G401 (cell line): ENCODE data around the gene FBXW11. TPM values are rescaled to one million over a fixed set of nuclear protein-coding genes. Genes with fewer than 3 reads are reported as not detected.

ENCODE experiments used
- DNase-seq: peaks from one replicate; pipeline ENCODE4 v3.0.0-alpha.2; 2015; ENCODE audit warnings: low spot score
- in situ Hi-C: cut with HindIII; loops from 2 replicates; pipeline ENCODE4 v1.10.0; 2016; ENCODE audit warnings: low sequenced_read_pairs, mixed read lengths
- total RNA-seq: library from RNA; depleted of rRNA; stranded (reverse); fragments of >200 nt; shearing (Covaris generic); gene quantifications from 2 replicates; pipeline ENCODE4 v1.2.3, GENCODE V29; 2014

FBXW11 gene
- total RNA-seq, 1 experiment from 2014 or later: 68.7 TPM

- in situ Hi-C loops: no loop called here
- DNase-seq: no peak
Observed at GRCh38 chr5:171855798-171856763, 150.4 kb downstream of the FBXW11 start.

GRCh38 chr5:171855265-171855664 lies 151.2 kb downstream of the FBXW11 start:
- no peak for DNase-seq

GRCh38 chr5:171852255-171852681 lies 154.2 kb downstream of the FBXW11 start:
- in situ Hi-C loops: no loop called here

More at GRCh38 chr5:171855265-171855664, 151.2 kb downstream of the FBXW11 start:
- in situ Hi-C loops: no loop called here

GRCh38 chr5:171851251-171851650 lies 155.2 kb downstream of the FBXW11 start:
- in situ Hi-C loops: no loop called here
- DNase-seq: no peak

More at GRCh38 chr5:171852255-171852681, 154.2 kb downstream of the FBXW11 start:
- DNase-seq: no peak

- no peak for DNase-seq
- in situ Hi-C loops: no loop called here
Observed at GRCh38 chr5:171850324-171850947, 156.0 kb downstream of the FBXW11 start.

- in situ Hi-C loops: no loop called here
- DNase-seq: no peak
Observed at GRCh38 chr5:171849585-171850323, 156.7 kb downstream of the FBXW11 start.

GRCh38 chr5:171848911-171849520 lies 157.4 kb downstream of the FBXW11 start:
- DNase-seq: no peak
- in situ Hi-C loops: no loop called here

- in situ Hi-C loops: no loop called here
- DNase-seq: no peak
Observed at GRCh38 chr5:171848486-171848885, 158.0 kb downstream of the FBXW11 start.

- in situ Hi-C loops: no loop called here
- DNase-seq: no peak
Observed at GRCh38 chr5:171848006-171848405, 158.4 kb downstream of the FBXW11 start.

- in situ Hi-C loops: no loop called here
- no peak for DNase-seq
Observed at GRCh38 chr5:171847026-171847425, 159.4 kb downstream of the FBXW11 start.

GRCh38 chr5:171846323-171846722 lies 160.1 kb downstream of the FBXW11 start:
- in situ Hi-C loops: no loop called here
- no peak for DNase-seq

GRCh38 chr5:171845857-171846256 lies 160.6 kb downstream of the FBXW11 start:
- in situ Hi-C loops: no loop called here
- DNase-seq: peak; percentile 9

GRCh38 chr5:171845040-171845630 lies 161.3 kb downstream of the FBXW11 start:
- DNase-seq: no peak
- in situ Hi-C loops: no loop called here

GRCh38 chr5:171842777-171843328 lies 163.6 kb downstream of the FBXW11 start:
- DNase-seq: no peak
- in situ Hi-C loops: no loop called here

- no peak for DNase-seq
- in situ Hi-C loops: no loop called here
Observed at GRCh38 chr5:171841984-171842776, 164.3 kb downstream of the FBXW11 start.

- in situ Hi-C loops: no loop called here
- no peak for DNase-seq
Observed at GRCh38 chr5:171840711-171841522, 165.5 kb downstream of the FBXW11 start.

GRCh38 chr5:171840066-171840465 lies 166.4 kb downstream of the FBXW11 start:
- DNase-seq: no peak
- in situ Hi-C loops: no loop called here
